ENCODE results near the gene TMEM87B.

- TF ChIP-seq EZH2 (IDR thresholded peaks at IDR 0.05; ENCODE audit: low read length, missing control alignments) (no peak), CTCF (conservative IDR thresholded peaks at IDR 0.05 in 1 of 2, IDR thresholded peaks at IDR 0.05 in 1 of 2; ENCODE audit: low read depth in 1 of 2, low read length in 2 of 2) (no peak)
Measured at GRCh38 chr2:112155331-112156151, 100.5 kb downstream of the TMEM87B start.

Measured in fibroblast of lung (primary cell).